K562 treated with DMSO at 1 percent for 4 hours (cell line): ENCODE measurements around the gene SPSB4. TPM values are rescaled to one million over a fixed set of nuclear protein-coding genes. Genes with fewer than 3 reads are reported as not detected.

Experiments used
- total RNA-seq: library from RNA; unstranded; fragments of 300-600 nt; gene quantifications from 2 replicates; pipeline ENCODE4 v1.2.3, GENCODE V29; 2022; ENCODE audit not compliant: insufficient read depth

Gene SPSB4
- not detected in 2 replicates for total RNA-seq

GRCh38 chr3:141050576-141051442, at the start of gene SPSB4:
Gene SPSB4, plus strand, starts transcription at chr3:141051347. Its CDS starts 14,758 bp downstream, at chr3:141066105.

Other genes with a start within 250 kb of the SPSB4 start
- 37.9 and 49.5 TPM in 2 replicates for gene SLC25A36, start 109.5 kb upstream of the SPSB4 start, total RNA-seq
- 6.8 TPM in 1 of 2 replicates, not detected in the other for gene PXYLP1, start 180.5 kb downstream of the SPSB4 start, total RNA-seq